NB4 (cell line): ENCODE results near the gene DEPDC1B.

Source experiments
- MAX ChIP-seq: IDR thresholded peaks from 2 replicates; pipeline ENCODE4 v1.6.1; 2011; ENCODE audit warnings: low read depth, low read length
- POLR2A ChIP-seq: IDR thresholded peaks from 2 replicates; pipeline ENCODE4 v1.6.1; 2011; ENCODE audit warnings: mild to moderate bottlenecking; ENCODE audit not compliant: insufficient read length; ENCODE audit errors: extremely low read depth
- TF ChIP-seq, protein P1 (sequence below): IDR thresholded peaks from one replicate; pipeline ENCODE4 v1.5.1; 2012; ENCODE audit warnings: low read depth, low read length

DNA sequence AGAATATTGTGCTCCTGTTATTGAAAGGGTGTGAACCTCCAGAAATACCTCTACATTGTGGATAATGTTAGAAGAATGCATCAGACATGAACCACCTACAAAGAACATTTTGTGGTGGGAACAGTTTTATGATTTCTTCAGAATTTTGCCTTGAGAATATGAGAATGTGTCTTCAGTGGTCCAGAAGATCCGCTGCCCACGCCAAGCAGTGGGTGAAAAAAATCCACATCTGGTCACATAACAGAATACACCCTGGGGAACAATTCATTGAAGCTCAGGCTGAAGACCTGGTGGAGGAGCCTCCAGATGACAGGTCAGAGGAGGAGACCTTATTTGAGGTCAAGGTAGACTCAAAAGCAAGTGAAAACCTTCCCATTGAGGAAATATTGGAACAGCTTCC is 69.1 kb downstream of the DEPDC1B start:
- TF ChIP-seq, protein P1, sequence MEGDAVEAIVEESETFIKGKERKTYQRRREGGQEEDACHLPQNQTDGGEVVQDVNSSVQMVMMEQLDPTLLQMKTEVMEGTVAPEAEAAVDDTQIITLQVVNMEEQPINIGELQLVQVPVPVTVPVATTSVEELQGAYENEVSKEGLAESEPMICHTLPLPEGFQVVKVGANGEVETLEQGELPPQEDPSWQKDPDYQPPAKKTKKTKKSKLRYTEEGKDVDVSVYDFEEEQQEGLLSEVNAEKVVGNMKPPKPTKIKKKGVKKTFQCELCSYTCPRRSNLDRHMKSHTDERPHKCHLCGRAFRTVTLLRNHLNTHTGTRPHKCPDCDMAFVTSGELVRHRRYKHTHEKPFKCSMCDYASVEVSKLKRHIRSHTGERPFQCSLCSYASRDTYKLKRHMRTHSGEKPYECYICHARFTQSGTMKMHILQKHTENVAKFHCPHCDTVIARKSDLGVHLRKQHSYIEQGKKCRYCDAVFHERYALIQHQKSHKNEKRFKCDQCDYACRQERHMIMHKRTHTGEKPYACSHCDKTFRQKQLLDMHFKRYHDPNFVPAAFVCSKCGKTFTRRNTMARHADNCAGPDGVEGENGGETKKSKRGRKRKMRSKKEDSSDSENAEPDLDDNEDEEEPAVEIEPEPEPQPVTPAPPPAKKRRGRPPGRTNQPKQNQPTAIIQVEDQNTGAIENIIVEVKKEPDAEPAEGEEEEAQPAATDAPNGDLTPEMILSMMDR = no peak
- TF ChIP-seq MAX (no peak), POLR2A (no peak)
